ENCODE results near the gene EMC8. TPM values are rescaled to one million over a fixed set of nuclear protein-coding genes. Genes with fewer than 3 reads are reported as not detected.
"Not testable (repeated sequence)": the region's sequence is repeated elsewhere in the genome, so short reads cannot be mapped to it uniquely, and the experiment has no call there.

The EMC8 gene
- total and polyA plus RNA-seq, 2 experiments from 2014 or later: 42.8 to 54.8 TPM

DNA sequence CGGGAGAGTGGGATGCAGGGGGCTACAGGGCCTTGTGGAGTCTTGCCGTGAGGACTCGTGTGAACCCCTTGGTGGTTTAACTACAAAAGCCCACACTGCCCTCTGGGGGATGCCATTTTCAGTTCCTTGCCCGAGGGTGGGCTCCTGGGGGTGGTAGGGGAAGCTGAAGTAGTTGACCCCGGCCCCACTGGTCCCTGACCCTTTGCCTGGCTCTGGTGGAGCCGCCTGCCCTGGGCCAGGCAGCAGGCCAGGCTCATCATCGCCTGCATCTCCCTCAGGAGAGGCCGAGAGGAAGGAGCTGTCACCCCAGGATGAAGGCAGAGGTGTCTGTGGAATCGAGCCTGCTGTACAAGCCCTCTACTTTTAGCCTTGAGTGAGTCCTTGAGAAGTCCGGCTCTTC is 10.3 kb upstream of the EMC8 start:
- no peaks in the 10 kb centered on the region for H3K9me3 ChIP-seq (ENCODE audit: low read depth)
- H3K36me3 ChIP-seq: peaks cover 20% of the 10 kb centered on the region
- H3K27ac ChIP-seq: no peak overlapping the region
- no peak overlapping the region for H3K4me3 ChIP-seq
- no peak for DNase-seq (ENCODE audit: low read depth in 1 of 2, low spot score in 1 of 2)
- no peaks in the 10 kb centered on the region for H3K4me1 ChIP-seq (ENCODE audit: low read depth)
- peaks cover 4% of the 10 kb centered on the region for H3K27me3 ChIP-seq
- TF ChIP-seq, protein P1, sequence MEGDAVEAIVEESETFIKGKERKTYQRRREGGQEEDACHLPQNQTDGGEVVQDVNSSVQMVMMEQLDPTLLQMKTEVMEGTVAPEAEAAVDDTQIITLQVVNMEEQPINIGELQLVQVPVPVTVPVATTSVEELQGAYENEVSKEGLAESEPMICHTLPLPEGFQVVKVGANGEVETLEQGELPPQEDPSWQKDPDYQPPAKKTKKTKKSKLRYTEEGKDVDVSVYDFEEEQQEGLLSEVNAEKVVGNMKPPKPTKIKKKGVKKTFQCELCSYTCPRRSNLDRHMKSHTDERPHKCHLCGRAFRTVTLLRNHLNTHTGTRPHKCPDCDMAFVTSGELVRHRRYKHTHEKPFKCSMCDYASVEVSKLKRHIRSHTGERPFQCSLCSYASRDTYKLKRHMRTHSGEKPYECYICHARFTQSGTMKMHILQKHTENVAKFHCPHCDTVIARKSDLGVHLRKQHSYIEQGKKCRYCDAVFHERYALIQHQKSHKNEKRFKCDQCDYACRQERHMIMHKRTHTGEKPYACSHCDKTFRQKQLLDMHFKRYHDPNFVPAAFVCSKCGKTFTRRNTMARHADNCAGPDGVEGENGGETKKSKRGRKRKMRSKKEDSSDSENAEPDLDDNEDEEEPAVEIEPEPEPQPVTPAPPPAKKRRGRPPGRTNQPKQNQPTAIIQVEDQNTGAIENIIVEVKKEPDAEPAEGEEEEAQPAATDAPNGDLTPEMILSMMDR (IDR thresholded peaks at IDR 0.05; ENCODE audit: low read depth, low read length): no peak

DNA sequence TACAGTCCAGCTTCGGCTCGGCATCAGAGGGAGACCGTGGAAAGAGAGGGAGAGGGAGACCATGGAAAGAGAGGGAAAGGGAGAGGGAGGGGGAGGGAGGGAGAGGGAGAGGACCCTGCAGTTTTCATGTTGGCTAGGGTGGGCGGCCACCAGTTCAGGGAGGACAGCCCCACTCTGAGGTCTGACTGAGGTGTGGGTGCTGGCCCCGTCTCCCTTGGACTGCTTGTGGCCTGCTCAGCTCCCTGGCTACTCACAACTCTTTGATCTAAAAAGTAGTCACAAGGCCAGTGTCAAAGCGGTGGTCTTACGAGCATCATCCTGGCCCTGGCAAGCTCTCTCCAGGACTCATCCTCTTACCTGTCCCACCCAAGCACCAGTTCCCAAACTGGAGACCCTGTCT is 9.6 kb upstream of the EMC8 start:
- Histone ChIP-seq H3K4me1 (ENCODE audit: low read depth) (no peaks in the 10 kb centered on the region), H3K4me3 (no peak overlapping the region), H3K27ac (no peak overlapping the region), H3K9me3 (ENCODE audit: low read depth) (no peaks in the 10 kb centered on the region), H3K36me3 (peaks cover 24% of the 10 kb centered on the region), H3K27me3 (peaks cover 4% of the 10 kb centered on the region)
- DNase-seq (ENCODE audit: low read depth in 1 of 2, low spot score in 1 of 2): no peak
- TF ChIP-seq, protein P1 (IDR thresholded peaks at IDR 0.05; ENCODE audit: low read depth, low read length): no peak

DNA sequence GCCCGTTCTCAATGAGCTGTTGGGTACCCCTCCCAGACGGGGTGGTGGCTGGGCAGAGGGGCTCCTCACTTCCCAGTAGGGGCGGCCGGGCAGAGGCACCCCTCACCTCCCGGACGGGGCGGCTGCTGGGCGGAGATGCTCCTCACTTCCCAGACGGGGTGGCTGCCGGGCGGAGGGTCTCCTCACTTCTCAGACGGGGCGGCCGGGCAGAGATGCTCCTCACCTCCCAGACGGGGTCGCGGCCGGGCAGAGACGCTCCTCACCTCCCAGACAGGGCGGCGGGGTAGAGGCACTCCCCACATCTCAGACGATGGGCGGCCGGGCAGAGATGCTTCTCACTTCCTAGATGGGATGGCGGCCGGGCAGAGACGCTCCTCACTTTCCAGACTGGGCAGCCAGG is 8.8 kb upstream of the EMC8 start:
- H3K9me3 ChIP-seq (ENCODE audit: low read depth); H3K27me3 ChIP-seq; H3K4me3 ChIP-seq; H3K4me1 ChIP-seq (ENCODE audit: low read depth); DNase-seq (ENCODE audit: low read depth in 1 of 2, low spot score in 1 of 2); H3K27ac ChIP-seq: not testable (repeated sequence)
- peaks cover 32% of the 10 kb centered on the region for H3K36me3 ChIP-seq

DNA sequence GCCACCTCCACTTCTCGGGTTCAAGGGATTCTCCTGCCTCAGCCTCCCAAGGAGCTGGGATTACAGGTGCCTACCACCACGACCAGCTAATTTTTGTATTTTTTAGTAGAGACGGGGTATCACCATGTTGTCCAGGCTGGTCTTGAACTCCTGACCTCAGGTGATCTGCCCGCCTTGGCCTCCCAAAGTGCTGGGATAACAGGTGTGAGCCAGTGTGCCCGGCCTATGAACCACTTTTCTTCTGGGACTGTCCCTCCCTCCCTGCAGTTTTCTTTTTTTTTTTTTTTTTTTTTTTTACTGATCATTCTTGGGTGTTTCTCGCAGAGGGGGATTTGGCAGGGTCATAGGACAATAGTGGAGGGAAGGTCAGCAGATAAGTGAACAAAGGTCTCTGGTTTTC is 8.0 kb upstream of the EMC8 start:
- not testable (repeated sequence) for H3K4me1 ChIP-seq (ENCODE audit: low read depth); H3K9me3 ChIP-seq (ENCODE audit: low read depth); H3K27ac ChIP-seq; H3K27me3 ChIP-seq; H3K4me3 ChIP-seq; DNase-seq (ENCODE audit: low read depth in 1 of 2, low spot score in 1 of 2)
- peaks cover 39% of the 10 kb centered on the region for H3K36me3 ChIP-seq

DNA sequence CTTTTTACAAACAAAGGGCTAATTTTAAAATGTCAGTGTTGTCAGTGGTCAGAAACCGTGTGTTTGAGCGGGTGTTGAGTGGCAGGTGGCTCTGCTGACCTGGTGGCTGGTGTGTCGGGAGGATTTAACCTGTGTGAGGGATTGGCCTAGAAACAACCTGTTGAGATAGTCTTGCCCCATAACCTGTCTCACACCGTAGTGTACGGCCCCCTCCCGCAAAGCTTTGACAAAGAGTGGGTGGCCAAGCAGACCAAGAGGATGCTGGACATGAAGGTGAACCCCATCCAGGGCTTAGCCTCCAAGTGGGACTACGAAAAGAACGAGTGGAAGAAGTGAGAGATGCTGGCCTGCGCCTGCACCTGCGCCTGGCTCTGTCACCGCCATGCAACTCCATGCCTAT is 7.2 kb upstream of the EMC8 start:
- Histone ChIP-seq H3K27me3 (no peaks in the 10 kb centered on the region), H3K4me3 (no peak overlapping the region), H3K4me1 (ENCODE audit: low read depth) (no peaks in the 10 kb centered on the region), H3K27ac (no peak overlapping the region), H3K9me3 (ENCODE audit: low read depth) (no peaks in the 10 kb centered on the region), H3K36me3 (peaks cover 47% of the 10 kb centered on the region)
- TF ChIP-seq, protein P1 (IDR thresholded peaks at IDR 0.05; ENCODE audit: low read depth, low read length): no peak
- DNase-seq (ENCODE audit: low read depth in 1 of 2, low spot score in 1 of 2): no peak

DNA sequence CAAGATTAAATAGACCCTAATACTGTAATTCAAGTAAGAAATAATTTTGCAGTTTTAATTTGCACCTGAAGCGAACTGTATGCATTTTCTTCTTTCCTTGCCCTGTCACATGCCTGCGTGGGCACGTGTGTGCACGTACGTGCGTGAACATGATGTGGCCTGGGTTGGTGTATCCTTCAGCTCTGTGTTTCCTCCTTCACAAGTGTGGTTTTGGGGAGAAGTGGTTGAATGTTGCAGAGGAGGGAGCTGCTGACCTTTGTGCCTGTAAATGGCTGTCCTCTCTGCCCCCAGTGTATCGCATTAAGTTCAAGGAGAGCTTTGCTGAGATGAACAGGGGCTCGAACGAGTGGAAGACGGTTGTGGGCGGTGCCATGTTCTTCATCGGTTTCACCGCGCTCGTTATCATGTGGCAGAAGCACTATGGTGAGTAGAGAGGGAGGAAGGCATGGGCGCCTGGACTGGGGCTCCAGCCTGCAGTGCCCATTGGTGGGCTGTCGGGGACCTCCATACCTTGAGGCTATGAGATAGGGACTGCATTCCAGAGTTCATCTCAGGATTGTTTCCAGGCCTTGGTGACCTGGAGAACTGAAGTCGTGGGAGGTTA is 6.2 kb upstream of the EMC8 start:
- Histone ChIP-seq H3K27ac (no peak overlapping the region), H3K4me1 (ENCODE audit: low read depth) (peaks cover 2% of the 10 kb centered on the region), H3K27me3 (no peaks in the 10 kb centered on the region), H3K4me3 (no peak overlapping the region), H3K9me3 (ENCODE audit: low read depth) (no peaks in the 10 kb centered on the region), H3K36me3 (peaks cover 50% of the 10 kb centered on the region)
- TF ChIP-seq, protein P1 (IDR thresholded peaks at IDR 0.05; ENCODE audit: low read depth, low read length): no peak
- no peak for DNase-seq (ENCODE audit: low read depth in 1 of 2, low spot score in 1 of 2)

DNA sequence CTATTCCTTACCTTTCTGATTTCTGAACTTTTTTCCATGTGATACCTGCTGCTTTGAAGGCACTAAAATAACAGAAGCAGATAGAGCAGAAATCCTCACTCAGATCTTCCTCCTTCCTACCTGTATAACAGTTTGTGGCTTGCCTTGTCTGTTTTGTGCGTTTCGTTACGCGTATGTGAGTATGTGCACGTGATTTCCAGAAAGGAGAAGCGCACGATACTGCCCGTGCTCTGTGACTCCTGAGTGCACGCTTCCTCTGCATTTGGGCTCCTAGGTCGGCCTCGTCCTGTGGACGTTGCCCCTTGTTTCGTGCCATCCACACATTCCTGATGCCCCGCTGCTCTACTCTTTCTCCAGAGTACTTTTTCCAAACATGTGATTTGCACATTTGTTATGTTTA is 4.2 kb upstream of the EMC8 start:
- H3K27me3 ChIP-seq: no peaks in the 10 kb centered on the region
- peaks cover 5% of the 10 kb centered on the region for H3K4me1 ChIP-seq (ENCODE audit: low read depth)
- H3K27ac ChIP-seq: no peak overlapping the region
- H3K36me3 ChIP-seq: peaks cover 50% of the 10 kb centered on the region
- no peak for DNase-seq (ENCODE audit: low read depth in 1 of 2, low spot score in 1 of 2)
- TF ChIP-seq, protein P1 (IDR thresholded peaks at IDR 0.05; ENCODE audit: low read depth, low read length): no peak
- H3K4me3 ChIP-seq: no peak overlapping the region
- H3K9me3 ChIP-seq (ENCODE audit: low read depth): no peaks in the 10 kb centered on the region
